ENCODE measurements around the gene MR1. TPM values are rescaled to one million over a fixed set of nuclear protein-coding genes. Genes with fewer than 3 reads are reported as not detected.

The MR1 gene
- total RNA-seq, 2 experiments from 2014 or later: 16.2 to 18.1 TPM

- Mint-ChIP-seq H3K9me3 (no peaks in the 10 kb centered on the region), H3K27ac (peak overlapping the region; percentile 29), H3K36me3 (ENCODE audit: low read depth) (peaks cover 37% of the 10 kb centered on the region), H3K27me3 (no peaks in the 10 kb centered on the region), H3K4me1 (ENCODE audit: low read depth) (peaks cover 82% of the 10 kb centered on the region), H3K4me3 (peak overlapping the region; percentile 97)
- Histone ChIP-seq H3K4me1 (ENCODE audit: insufficient read depth, low read length) (peaks cover 57% of the 10 kb centered on the region), H3K9me3 (ENCODE audit: control insufficient read depth in 1 of 2, insufficient read depth in 1 of 2, low read length in 2 of 2) (no peaks in the 10 kb centered on the region), H3K27ac (ENCODE audit: low read depth in 1 of 2, low read length in 2 of 2) (no peak overlapping the region), H3K27me3 (ENCODE audit: control insufficient read depth in 1 of 2, insufficient read depth in 2 of 2, low read length in 2 of 2) (no peaks in the 10 kb centered on the region), H3K4me3 (ENCODE audit: low read length) (no peak overlapping the region), H3K36me3 (ENCODE audit: insufficient read depth, low read length) (peaks cover 18% of the 10 kb centered on the region)
- DNase-seq (no peak), ATAC-seq (ENCODE audit: poor library complexity) (no peak)
- intact Hi-C loops (cut with DNase I, micrococcal nuclease): loop anchor here in 1 of 2 experiments (2.0 kb wide), 1 partner anchor 131 kb away; no protein-coding TSS in a partner anchor
- no peak for TF ChIP-seq CTCF (IDR thresholded peaks at IDR 0.05)
- CTCF ChIA-PET: interaction anchor here (1.3 to 4.6 kb wide), 2 partner anchors 105 to 112 kb away, joined by 3 to 48 read pairs; no protein-coding TSS in a partner anchor
- POLR2A ChIA-PET: interaction anchor here (1.1 to 4.1 kb wide), 3 partner anchors 12 to 113 kb away, joined by 3 to 52 read pairs (median 16); partner anchors contain the start of gene STX6
Observed at GRCh38 chr1:181036107-181036836, 2.5 kb downstream of the MR1 start.

- CTCF ChIA-PET: interaction anchor here (1.3 to 4.6 kb wide), 5 partner anchors 15 to 129 kb away, joined by 3 to 48 read pairs (median 11); partner anchors contain the start of gene STX6
- no peak overlapping the region for H3K4me3 Mint-ChIP-seq
- peaks cover 83% of the 10 kb centered on the region for H3K4me1 Mint-ChIP-seq (ENCODE audit: low read depth)
- no peak for DNase-seq
- intact Hi-C loops (cut with DNase I, micrococcal nuclease): loop anchor here in 1 of 2 experiments (2.0 kb wide), 1 partner anchor 129 kb away; no protein-coding TSS in a partner anchor
- H3K27me3 ChIP-seq (ENCODE audit: control insufficient read depth in 1 of 2, insufficient read depth in 2 of 2, low read length in 2 of 2): no peaks in the 10 kb centered on the region
- no peaks in the 10 kb centered on the region for H3K27me3 Mint-ChIP-seq
- peaks cover 43% of the 10 kb centered on the region for H3K36me3 Mint-ChIP-seq (ENCODE audit: low read depth)
- no peaks in the 10 kb centered on the region for H3K9me3 ChIP-seq (ENCODE audit: control insufficient read depth in 1 of 2, insufficient read depth in 1 of 2, low read length in 2 of 2)
- ATAC-seq (ENCODE audit: poor library complexity): no peak
- H3K4me3 ChIP-seq (ENCODE audit: low read length): no peak overlapping the region
- POLR2A ChIA-PET: interaction anchor here (1.5 to 1.7 kb wide), 2 partner anchors 15 to 53 kb away, joined by 3 to 4 read pairs; no protein-coding TSS in a partner anchor
- no peak overlapping the region for H3K27ac Mint-ChIP-seq
- TF ChIP-seq CTCF (IDR thresholded peaks at IDR 0.05): no peak
- H3K4me1 ChIP-seq (ENCODE audit: insufficient read depth, low read length): peaks cover 60% of the 10 kb centered on the region
- no peak overlapping the region for H3K27ac ChIP-seq (ENCODE audit: low read depth in 1 of 2, low read length in 2 of 2)
- peaks cover 22% of the 10 kb centered on the region for H3K36me3 ChIP-seq (ENCODE audit: insufficient read depth, low read length)
- H3K9me3 Mint-ChIP-seq: no peaks in the 10 kb centered on the region
Observed at GRCh38 chr1:181037386-181037785, 3.6 kb downstream of the MR1 start.

GRCh38 chr1:181038399-181038873, 4.7 kb downstream of the MR1 start:
- peaks cover 48% of the 10 kb centered on the region for H3K36me3 Mint-ChIP-seq (ENCODE audit: low read depth)
- H3K9me3 ChIP-seq (ENCODE audit: control insufficient read depth in 1 of 2, insufficient read depth in 1 of 2, low read length in 2 of 2): no peaks in the 10 kb centered on the region
- peaks cover 27% of the 10 kb centered on the region for H3K36me3 ChIP-seq (ENCODE audit: insufficient read depth, low read length)
- no peaks in the 10 kb centered on the region for H3K27me3 Mint-ChIP-seq
- no peak overlapping the region for H3K4me3 ChIP-seq (ENCODE audit: low read length)
- peak; percentile 56 for ATAC-seq (ENCODE audit: poor library complexity)
- no peaks in the 10 kb centered on the region for H3K9me3 Mint-ChIP-seq
- DNase-seq: peak; percentile 35 to 86 (median 48)
- peak; percentile 79 for TF ChIP-seq CTCF (IDR thresholded peaks at IDR 0.05)
- CTCF ChIA-PET: interaction anchor here (0.6 to 4.6 kb wide), 14 partner anchors 16 to 129 kb away, joined by 3 to 48 read pairs (median 4); partner anchors contain the start of gene STX6
- no peak overlapping the region for H3K27ac ChIP-seq (ENCODE audit: low read depth in 1 of 2, low read length in 2 of 2)
- no peaks in the 10 kb centered on the region for H3K27me3 ChIP-seq (ENCODE audit: control insufficient read depth in 1 of 2, insufficient read depth in 2 of 2, low read length in 2 of 2)
- H3K4me1 ChIP-seq (ENCODE audit: insufficient read depth, low read length): peaks cover 60% of the 10 kb centered on the region
- no peak overlapping the region for H3K27ac Mint-ChIP-seq
- H3K4me1 Mint-ChIP-seq (ENCODE audit: low read depth): peaks cover 80% of the 10 kb centered on the region
- POLR2A ChIA-PET: interaction anchor here (0.8 to 1.7 kb wide), 3 partner anchors 16 to 67 kb away, joined by 3 to 4 read pairs (median 4); no protein-coding TSS in a partner anchor
- intact Hi-C loops (cut with DNase I, micrococcal nuclease): loop anchor here in 1 of 2 experiments (1.0 kb wide), 3 partner anchors 46 to 128 kb away; no protein-coding TSS in a partner anchor
- peak overlapping the region; percentile 11 for H3K4me3 Mint-ChIP-seq
